ENCODE data around the gene WDR70.
"Not testable (repeated sequence)": the region's sequence is repeated elsewhere in the genome, so short reads cannot be mapped to it uniquely, and the experiment has no call there.

Gene WDR70

GRCh38 chr5:37781409-37781808 is 402.3 kb downstream of the WDR70 start:
- not testable (repeated sequence) for H2BK15ac ChIP-seq (ENCODE audit: low read length); H3K79me1 ChIP-seq (ENCODE audit: low read depth, low read length); H3K4me1 ChIP-seq (ENCODE audit: control insufficient read depth in 2 of 2, insufficient read depth in 1 of 2, low read depth in 1 of 2, low read length in 2 of 2); H3K18ac ChIP-seq (ENCODE audit: low read length); H3K36me3 ChIP-seq (replicated peaks in 1 of 2; ENCODE audit: control insufficient read depth in 2 of 2, insufficient read depth in 2 of 2, low read length in 2 of 2); H4K91ac ChIP-seq (ENCODE audit: low read depth, low read length, poor library complexity); H2AK5ac ChIP-seq (ENCODE audit: low read depth, low read length); H3K27me3 ChIP-seq (ENCODE audit: control insufficient read depth in 3 of 3, insufficient read depth in 3 of 3, low read depth in 1 of 3, low read length in 3 of 3); H3K14ac ChIP-seq (ENCODE audit: low read length); H3K23ac ChIP-seq (ENCODE audit: low read depth, low read length, poor library complexity); H3K4me2 ChIP-seq (ENCODE audit: insufficient read depth, low read length, poor library complexity, severe bottlenecking); H2BK120ac ChIP-seq (ENCODE audit: low read depth, low read length); H4K8ac ChIP-seq (ENCODE audit: low read depth, low read length); H3K9ac ChIP-seq (ENCODE audit: low read depth, low read length, poor library complexity); DNase-seq (ENCODE audit: low spot score); H3K9me3 ChIP-seq (replicated peaks in 1 of 2; ENCODE audit: control insufficient read depth in 2 of 2, insufficient read depth in 1 of 2, low read depth in 1 of 2, low read length in 2 of 2); H3K4me3 ChIP-seq (ENCODE audit: low read length in 2 of 2); H2AFZ ChIP-seq (ENCODE audit: low read length); H2BK12ac ChIP-seq (ENCODE audit: low read length); H3K27ac ChIP-seq (replicated peaks; ENCODE audit: low read length); H2BK5ac ChIP-seq (ENCODE audit: low read length); H3K4ac ChIP-seq (ENCODE audit: low read length)
- no CpG with 5 or more reads among the region's 8 CpGs for WGBS, 2 donors (ENCODE audit: extremely low coverage in 2 of 2, insufficient read length in 2 of 2, insufficient replicate concordance in 1 of 2)

DNA sequence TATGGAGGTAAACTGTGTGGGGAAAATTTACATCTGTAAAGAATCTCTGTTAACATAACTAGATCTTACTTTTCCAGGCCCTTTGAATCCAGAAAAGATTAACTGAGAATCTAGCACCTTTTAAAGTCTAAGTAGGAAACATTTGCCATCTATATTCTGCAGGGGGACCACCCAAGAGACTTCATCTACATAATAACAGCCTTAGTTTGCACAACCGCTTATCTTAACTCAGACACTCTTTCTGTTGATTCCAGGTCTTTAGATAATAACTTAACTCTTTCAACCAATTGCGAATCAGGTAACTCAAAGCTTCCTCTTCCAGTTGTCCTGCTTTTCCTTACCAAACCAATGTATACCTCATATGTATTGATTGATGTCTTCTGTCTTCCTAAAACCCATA is 407.3 kb downstream of the WDR70 start:
- Histone ChIP-seq H3K36me3 (replicated peaks in 1 of 2; ENCODE audit: control insufficient read depth in 2 of 2, insufficient read depth in 2 of 2, low read length in 2 of 2) (no peaks in the 10 kb centered on the region), H2BK5ac (ENCODE audit: low read length) (no peak overlapping the region), H3K4me3 (ENCODE audit: low read length in 2 of 2) (no peak overlapping the region), H2BK120ac (ENCODE audit: low read depth, low read length) (no peak overlapping the region), H3K9me3 (replicated peaks in 1 of 2; ENCODE audit: control insufficient read depth in 2 of 2, insufficient read depth in 1 of 2, low read depth in 1 of 2, low read length in 2 of 2) (no peaks in the 10 kb centered on the region), H3K27me3 (ENCODE audit: control insufficient read depth in 3 of 3, insufficient read depth in 3 of 3, low read depth in 1 of 3, low read length in 3 of 3) (no peaks in the 10 kb centered on the region), H3K18ac (ENCODE audit: low read length) (no peak overlapping the region), H2AK5ac (ENCODE audit: low read depth, low read length) (no peak overlapping the region), H2BK12ac (ENCODE audit: low read length) (no peak overlapping the region), H3K14ac (ENCODE audit: low read length) (no peak overlapping the region), H4K8ac (ENCODE audit: low read depth, low read length) (no peak overlapping the region), H3K9ac (ENCODE audit: low read depth, low read length, poor library complexity) (no peak overlapping the region), H3K27ac (replicated peaks; ENCODE audit: low read length) (no peak overlapping the region), H4K91ac (ENCODE audit: low read depth, low read length, poor library complexity) (no peak overlapping the region), H2BK15ac (ENCODE audit: low read length) (no peak overlapping the region), H3K4ac (ENCODE audit: low read length) (no peak overlapping the region), H3K4me1 (ENCODE audit: control insufficient read depth in 2 of 2, insufficient read depth in 1 of 2, low read depth in 1 of 2, low read length in 2 of 2) (no peaks in the 10 kb centered on the region), H3K4me2 (ENCODE audit: insufficient read depth, low read length, poor library complexity, severe bottlenecking) (no peak overlapping the region), H3K23ac (ENCODE audit: low read depth, low read length, poor library complexity) (no peak overlapping the region), H2AFZ (ENCODE audit: low read length) (no peak overlapping the region), H3K79me1 (ENCODE audit: low read depth, low read length) (no peaks in the 10 kb centered on the region)
- WGBS, 2 donors (ENCODE audit: extremely low coverage in 2 of 2, insufficient read length in 2 of 2, insufficient replicate concordance in 1 of 2) = no CpG with 5 or more reads among the region's 2 CpGs
- no peak for DNase-seq (ENCODE audit: low spot score)

DNA sequence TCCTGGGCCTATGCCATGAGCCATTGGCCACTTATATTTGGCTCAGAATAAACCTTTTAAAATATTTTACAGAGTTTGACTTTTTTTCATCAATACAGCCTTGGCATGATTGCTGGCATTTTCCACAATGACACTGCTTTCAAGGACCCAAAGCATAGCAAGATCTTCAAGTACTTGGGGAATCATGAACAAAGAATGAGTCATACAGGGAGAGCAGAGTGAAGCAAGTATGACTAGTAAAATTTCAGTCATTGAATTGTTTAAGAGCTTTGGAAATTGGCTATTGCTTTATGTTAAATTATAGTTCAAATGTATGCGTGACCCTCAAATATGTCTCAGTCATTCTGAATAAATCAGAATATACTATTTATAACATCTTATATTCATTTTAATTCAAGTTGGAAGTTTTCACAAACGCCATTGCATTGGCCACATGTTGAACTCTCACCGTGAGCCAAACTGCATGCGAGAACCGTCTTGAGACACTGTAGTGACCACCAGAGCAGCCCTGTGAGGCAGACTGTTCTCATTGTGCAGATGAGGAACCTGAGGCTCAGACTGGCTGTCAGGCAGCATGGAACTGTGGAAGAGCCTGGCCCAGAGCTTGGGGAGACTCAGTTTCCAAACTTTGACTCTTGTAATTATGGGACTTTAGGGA is 407.9 kb downstream of the WDR70 start:
- no peak for DNase-seq (ENCODE audit: low spot score)
- H3K79me1 ChIP-seq (ENCODE audit: low read depth, low read length) = no peaks in the 10 kb centered on the region

DNA sequence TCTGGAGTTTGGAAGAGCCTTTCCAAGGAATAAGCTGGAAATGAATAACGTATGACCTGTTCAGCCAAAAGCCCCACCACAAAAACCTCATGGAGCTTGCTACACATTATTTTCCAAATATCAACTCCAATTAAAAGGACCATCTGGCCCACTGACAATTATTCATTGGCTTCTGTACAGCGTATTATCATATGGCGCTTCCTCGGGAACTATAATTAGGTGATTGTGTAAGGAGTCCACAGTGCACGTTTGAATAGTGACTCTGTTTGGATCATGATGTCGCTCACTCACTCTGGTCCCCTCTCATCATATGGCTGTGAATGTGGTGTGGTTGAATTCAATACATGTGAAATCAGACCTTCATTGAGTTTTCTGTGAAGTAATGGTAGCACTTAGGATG is 408.6 kb downstream of the WDR70 start:
- no peak overlapping the region for H2BK15ac ChIP-seq (ENCODE audit: low read length)
- no CpG with 5 or more reads among the region's 6 CpGs for WGBS, 2 donors (ENCODE audit: extremely low coverage in 2 of 2, insufficient read length in 2 of 2, insufficient replicate concordance in 1 of 2)
- no peaks in the 10 kb centered on the region for H3K79me1 ChIP-seq (ENCODE audit: low read depth, low read length)
- no peak overlapping the region for H2BK5ac ChIP-seq (ENCODE audit: low read length)
- no peak overlapping the region for H3K27ac ChIP-seq (replicated peaks; ENCODE audit: low read length)
- no peaks in the 10 kb centered on the region for H3K36me3 ChIP-seq (replicated peaks in 1 of 2; ENCODE audit: control insufficient read depth in 2 of 2, insufficient read depth in 2 of 2, low read length in 2 of 2)
- H3K23ac ChIP-seq (ENCODE audit: low read depth, low read length, poor library complexity) = no peak overlapping the region
- H3K4me1 ChIP-seq (ENCODE audit: control insufficient read depth in 2 of 2, insufficient read depth in 1 of 2, low read depth in 1 of 2, low read length in 2 of 2) = no peaks in the 10 kb centered on the region
- DNase-seq (ENCODE audit: low spot score) = no peak
- no peak overlapping the region for H3K14ac ChIP-seq (ENCODE audit: low read length)
- no peak overlapping the region for H2AFZ ChIP-seq (ENCODE audit: low read length)
- no peak overlapping the region for H2BK12ac ChIP-seq (ENCODE audit: low read length)
- no peak overlapping the region for H4K91ac ChIP-seq (ENCODE audit: low read depth, low read length, poor library complexity)
- H2BK120ac ChIP-seq (ENCODE audit: low read depth, low read length) = no peak overlapping the region
- H3K4ac ChIP-seq (ENCODE audit: low read length) = no peak overlapping the region
- H3K9me3 ChIP-seq (replicated peaks in 1 of 2; ENCODE audit: control insufficient read depth in 2 of 2, insufficient read depth in 1 of 2, low read depth in 1 of 2, low read length in 2 of 2) = no peaks in the 10 kb centered on the region
- no peaks in the 10 kb centered on the region for H3K27me3 ChIP-seq (ENCODE audit: control insufficient read depth in 3 of 3, insufficient read depth in 3 of 3, low read depth in 1 of 3, low read length in 3 of 3)
- no peak overlapping the region for H4K8ac ChIP-seq (ENCODE audit: low read depth, low read length)
- H3K4me2 ChIP-seq (ENCODE audit: insufficient read depth, low read length, poor library complexity, severe bottlenecking) = no peak overlapping the region
- H2AK5ac ChIP-seq (ENCODE audit: low read depth, low read length) = no peak overlapping the region
- H3K9ac ChIP-seq (ENCODE audit: low read depth, low read length, poor library complexity) = no peak overlapping the region
- H3K4me3 ChIP-seq (ENCODE audit: low read length in 2 of 2) = no peak overlapping the region
- no peak overlapping the region for H3K18ac ChIP-seq (ENCODE audit: low read length)

More for the DNA sequence above, 407.9 kb downstream of the WDR70 start:
- Histone ChIP-seq H3K9ac (ENCODE audit: low read depth, low read length, poor library complexity) (no peak overlapping the region), H3K4me3 (ENCODE audit: low read length in 2 of 2) (no peak overlapping the region), H2AFZ (ENCODE audit: low read length) (no peak overlapping the region), H4K8ac (ENCODE audit: low read depth, low read length) (no peak overlapping the region), H2AK5ac (ENCODE audit: low read depth, low read length) (no peak overlapping the region), H3K4me1 (ENCODE audit: control insufficient read depth in 2 of 2, insufficient read depth in 1 of 2, low read depth in 1 of 2, low read length in 2 of 2) (no peaks in the 10 kb centered on the region), H3K18ac (ENCODE audit: low read length) (no peak overlapping the region), H3K9me3 (replicated peaks in 1 of 2; ENCODE audit: control insufficient read depth in 2 of 2, insufficient read depth in 1 of 2, low read depth in 1 of 2, low read length in 2 of 2) (no peaks in the 10 kb centered on the region), H3K4me2 (ENCODE audit: insufficient read depth, low read length, poor library complexity, severe bottlenecking) (no peak overlapping the region), H3K27ac (replicated peaks; ENCODE audit: low read length) (no peak overlapping the region), H2BK12ac (ENCODE audit: low read length) (no peak overlapping the region), H3K14ac (ENCODE audit: low read length) (no peak overlapping the region), H2BK5ac (ENCODE audit: low read length) (no peak overlapping the region), H3K4ac (ENCODE audit: low read length) (no peak overlapping the region), H3K36me3 (replicated peaks in 1 of 2; ENCODE audit: control insufficient read depth in 2 of 2, insufficient read depth in 2 of 2, low read length in 2 of 2) (no peaks in the 10 kb centered on the region), H3K23ac (ENCODE audit: low read depth, low read length, poor library complexity) (no peak overlapping the region), H2BK120ac (ENCODE audit: low read depth, low read length) (no peak overlapping the region), H4K91ac (ENCODE audit: low read depth, low read length, poor library complexity) (no peak overlapping the region), H2BK15ac (ENCODE audit: low read length) (no peak overlapping the region), H3K27me3 (ENCODE audit: control insufficient read depth in 3 of 3, insufficient read depth in 3 of 3, low read depth in 1 of 3, low read length in 3 of 3) (no peaks in the 10 kb centered on the region)
- no CpG with 5 or more reads among the region's 5 CpGs for WGBS, 2 donors (ENCODE audit: extremely low coverage in 2 of 2, insufficient read length in 2 of 2, insufficient replicate concordance in 1 of 2)

All from neuronal stem cell (in vitro differentiated cells).